ENCODE data around the gene PLXNA4. TPM values are rescaled to one million over a fixed set of nuclear protein-coding genes. Genes with fewer than 3 reads are reported as not detected.

The PLXNA4 gene
- total RNA-seq, 1 experiment from 2014 or later = 1.0 TPM

GRCh38 chr7:132162556-132163144 lies 413.6 kb downstream of the PLXNA4 start:
- H4K20me1 ChIP-seq (ENCODE audit: insufficient read depth) = no peaks in the 10 kb centered on the region
- H3K27me3 ChIP-seq (ENCODE audit: insufficient read depth, low read depth) = peaks cover 100% of the 10 kb centered on the region
- no peaks in the 10 kb centered on the region for H3K79me2 ChIP-seq (ENCODE audit: low read depth)
- H3K9me3 ChIP-seq (ENCODE audit: insufficient read depth, low read depth) = no peaks in the 10 kb centered on the region
- intact Hi-C loops (cut with micrococcal nuclease; ENCODE audit: unreplicated experiment) = no loop called here
- no peaks in the 10 kb centered on the region for H3K9me2 ChIP-seq (ENCODE audit: insufficient read depth)
- POLR2A ChIA-PET (ENCODE audit: unreplicated experiment) = no interaction called here
- no peak overlapping the region for H2AFZ ChIP-seq
- H3K27ac ChIP-seq = no peak overlapping the region
- no peak for DNase-seq
- no peak for TF ChIP-seq EZH2 (IDR thresholded peaks at IDR 0.05; ENCODE audit: low read depth)
- H3K36me3 ChIP-seq (ENCODE audit: low read depth) = no peaks in the 10 kb centered on the region
- CTCF ChIA-PET = interaction anchor here (0.7 kb wide), 1 partner anchor 209 kb away, joined by 3 read pairs; no protein-coding TSS in a partner anchor
- H3K4me2 ChIP-seq = no peak overlapping the region
- no peak overlapping the region for H3K4me3 ChIP-seq
- no peaks in the 10 kb centered on the region for H3K4me1 ChIP-seq (replicated peaks; ENCODE audit: insufficient read depth)
- no TSS peak for BruUV-seq (replicated peaks)
- no peaks in the 10 kb centered on the region for H3F3A ChIP-seq (ENCODE audit: insufficient read depth, low read depth)

GRCh38 chr7:132161976-132162375 lies 414.3 kb downstream of the PLXNA4 start:
- Histone ChIP-seq H3K4me1 (replicated peaks; ENCODE audit: insufficient read depth) (no peaks in the 10 kb centered on the region), H3K27me3 (ENCODE audit: insufficient read depth, low read depth) (peaks cover 100% of the 10 kb centered on the region), H3K79me2 (ENCODE audit: low read depth) (no peaks in the 10 kb centered on the region), H3K27ac (no peak overlapping the region), H3K36me3 (ENCODE audit: low read depth) (no peaks in the 10 kb centered on the region), H4K20me1 (ENCODE audit: insufficient read depth) (no peaks in the 10 kb centered on the region), H3K4me2 (no peak overlapping the region), H3K9me2 (ENCODE audit: insufficient read depth) (no peaks in the 10 kb centered on the region), H2AFZ (no peak overlapping the region), H3K9me3 (ENCODE audit: insufficient read depth, low read depth) (no peaks in the 10 kb centered on the region), H3K4me3 (no peak overlapping the region), H3F3A (ENCODE audit: insufficient read depth, low read depth) (no peaks in the 10 kb centered on the region)
- POLR2A ChIA-PET (ENCODE audit: unreplicated experiment) = no interaction called here
- intact Hi-C loops (cut with micrococcal nuclease; ENCODE audit: unreplicated experiment) = no loop called here
- no peak for DNase-seq
- CTCF ChIA-PET = interaction anchor here (0.6 to 0.7 kb wide), 3 partner anchors 209 to 269 kb away, joined by 3 read pairs; no protein-coding TSS in a partner anchor
- BruUV-seq (replicated peaks) = no TSS peak
- TF ChIP-seq EZH2 (IDR thresholded peaks at IDR 0.05; ENCODE audit: low read depth) (no peak), CTCF (conservative IDR thresholded peaks at IDR 0.05) (no peak)

- no peaks in the 10 kb centered on the region for H4K20me1 ChIP-seq (ENCODE audit: insufficient read depth)
- H2AFZ ChIP-seq = no peak overlapping the region
- TF ChIP-seq EZH2 (IDR thresholded peaks at IDR 0.05; ENCODE audit: low read depth) (no peak), CTCF (conservative IDR thresholded peaks at IDR 0.05) (no peak)
- no peaks in the 10 kb centered on the region for H3K4me1 ChIP-seq (replicated peaks; ENCODE audit: insufficient read depth)
- H3K9me2 ChIP-seq (ENCODE audit: insufficient read depth) = no peaks in the 10 kb centered on the region
- CTCF ChIA-PET = interaction anchor here (0.6 kb wide), 2 partner anchors 216 to 269 kb away, joined by 3 read pairs; no protein-coding TSS in a partner anchor
- H3K36me3 ChIP-seq (ENCODE audit: low read depth) = no peaks in the 10 kb centered on the region
- H3K79me2 ChIP-seq (ENCODE audit: low read depth) = no peaks in the 10 kb centered on the region
- intact Hi-C loops (cut with micrococcal nuclease; ENCODE audit: unreplicated experiment) = no loop called here
- no peaks in the 10 kb centered on the region for H3F3A ChIP-seq (ENCODE audit: insufficient read depth, low read depth)
- H3K27ac ChIP-seq = no peak overlapping the region
- no peak for DNase-seq
- POLR2A ChIA-PET (ENCODE audit: unreplicated experiment) = interaction anchor here (0.5 kb wide), 1 partner anchor 37 kb away, joined by 14 read pairs; no protein-coding TSS in a partner anchor
- H3K27me3 ChIP-seq (ENCODE audit: insufficient read depth, low read depth) = peaks cover 100% of the 10 kb centered on the region
- H3K4me3 ChIP-seq = no peak overlapping the region
- H3K9me3 ChIP-seq (ENCODE audit: insufficient read depth, low read depth) = no peaks in the 10 kb centered on the region
- BruUV-seq (replicated peaks) = no TSS peak
- no peak overlapping the region for H3K4me2 ChIP-seq
Measured at GRCh38 chr7:132161533-132161915, 414.7 kb downstream of the PLXNA4 start.

Measured in PC-9 (cell line).